Effector memory CD4-positive, alpha-beta T cell (primary cell): Measurements from ENCODE around the gene SLC2A4RG.

Experiments used
- DNase-seq, 3 donors: peaks; one replicate each; pipeline ENCODE4 v3.0.0-alpha.2; 2020
- H3K27ac ChIP-seq: 2 replicates; pipeline ENCODE4 v1.7.0; 2013; ENCODE audit warnings: mild to moderate bottlenecking, low read length, moderate library complexity; ENCODE audit not compliant: insufficient read depth, poor library complexity, severe bottlenecking
- H3K27me3 ChIP-seq: replicated peaks from 2 replicates; pipeline ENCODE4 v1.7.0; 2013; ENCODE audit warnings: mild to moderate bottlenecking, low read length; ENCODE audit not compliant: insufficient read depth, control insufficient read depth, poor library complexity, severe bottlenecking
- H3K36me3 ChIP-seq: 2 replicates; pipeline ENCODE4 v1.7.0; 2013; ENCODE audit warnings: mild to moderate bottlenecking, low read length, moderate library complexity; ENCODE audit not compliant: control insufficient read depth, insufficient read depth
- H3K4me1 ChIP-seq: 2 replicates; pipeline ENCODE4 v1.7.0; 2013; ENCODE audit warnings: low read length, mild to moderate bottlenecking; ENCODE audit not compliant: control insufficient read depth, insufficient read depth, poor library complexity, severe bottlenecking
- H3K4me3 ChIP-seq: 2 replicates; pipeline ENCODE4 v1.7.0; 2013; ENCODE audit warnings: low read length, low read depth, mild to moderate bottlenecking; ENCODE audit not compliant: insufficient read depth, poor library complexity, severe bottlenecking
- H3K9me3 ChIP-seq: 2 replicates; pipeline ENCODE4 v1.7.0; 2013; ENCODE audit warnings: mild to moderate bottlenecking, low read length, moderate library complexity; ENCODE audit not compliant: control insufficient read depth

The SLC2A4RG gene

DNA sequence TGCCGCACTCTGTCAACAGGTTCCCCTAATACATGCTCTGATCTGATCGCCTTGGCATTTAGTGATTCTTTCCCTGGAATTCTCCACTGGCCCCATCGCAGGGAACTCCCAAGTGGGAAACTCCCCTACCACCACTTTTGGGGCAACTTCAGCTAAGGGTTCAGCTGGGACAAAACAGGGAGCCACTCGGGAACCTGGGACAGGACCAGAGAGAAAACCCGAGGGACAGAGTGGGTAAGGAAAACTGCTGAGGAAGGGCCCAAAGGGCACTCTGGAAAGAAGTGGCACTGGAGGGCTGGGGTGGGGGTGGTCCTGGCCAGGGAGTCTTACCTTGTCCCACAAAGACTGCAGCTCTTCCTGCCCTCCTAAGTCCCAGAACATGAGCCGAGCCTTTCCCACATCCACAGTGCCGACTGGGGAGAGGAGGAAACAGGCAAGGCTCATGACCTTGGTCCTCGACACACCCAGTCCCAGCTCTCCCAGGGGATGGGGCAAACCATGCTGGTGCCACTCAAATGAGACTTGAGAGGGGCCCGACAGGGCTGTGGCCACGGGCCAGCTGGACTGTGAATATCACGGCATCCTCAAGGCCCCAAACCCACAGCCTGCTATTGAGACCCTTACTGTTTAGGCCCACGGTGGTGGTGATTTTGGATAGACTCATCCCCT, 33.4 kb upstream of the SLC2A4RG start:
- Histone ChIP-seq H3K27ac (peak overlapping the region; percentile 71), H3K4me3 (peak overlapping the region; percentile 65), H3K36me3 (peaks cover 35% of the 10 kb centered on the region), H3K27me3 (no peaks in the 10 kb centered on the region), H3K4me1 (peaks cover 43% of the 10 kb centered on the region), H3K9me3 (no peaks in the 10 kb centered on the region)
- DNase-seq: no peak

DNA sequence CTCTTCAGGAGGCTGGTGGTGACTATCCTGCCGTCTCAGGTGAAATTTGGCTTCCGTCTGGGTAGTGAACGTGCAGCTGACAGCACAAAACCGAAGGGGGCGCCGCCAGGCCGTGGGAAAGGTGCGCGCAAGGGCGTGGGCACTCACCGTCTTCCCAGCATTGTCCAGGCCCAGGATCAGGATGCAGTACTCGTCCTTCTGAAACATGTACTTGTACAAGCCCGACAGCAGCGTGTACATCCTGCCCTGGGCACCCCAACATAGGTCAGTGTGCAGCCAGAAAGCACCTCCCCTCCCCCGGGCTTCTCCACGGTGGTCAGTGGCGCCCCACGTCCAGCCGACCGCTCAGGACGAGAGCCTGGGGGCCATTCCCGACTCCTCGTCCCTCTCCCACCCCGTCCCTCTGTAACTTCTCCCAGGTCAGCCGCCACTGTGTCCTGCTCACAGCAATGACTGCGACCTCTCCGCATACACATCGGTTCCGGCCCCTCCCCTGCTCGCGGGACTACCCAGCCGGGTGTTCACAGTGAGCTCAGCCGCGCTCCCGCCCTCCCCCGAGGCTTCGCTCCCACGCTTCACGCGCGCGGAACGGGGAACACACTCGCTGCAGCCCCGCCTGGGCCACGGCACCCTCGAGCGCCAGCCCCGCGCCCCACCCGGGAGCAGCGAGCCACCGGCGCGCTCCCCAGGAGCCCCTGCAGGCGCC, 32.6 kb upstream of the SLC2A4RG start:
- Histone ChIP-seq H3K36me3 (peaks cover 42% of the 10 kb centered on the region), H3K27me3 (no peaks in the 10 kb centered on the region)

DNA sequence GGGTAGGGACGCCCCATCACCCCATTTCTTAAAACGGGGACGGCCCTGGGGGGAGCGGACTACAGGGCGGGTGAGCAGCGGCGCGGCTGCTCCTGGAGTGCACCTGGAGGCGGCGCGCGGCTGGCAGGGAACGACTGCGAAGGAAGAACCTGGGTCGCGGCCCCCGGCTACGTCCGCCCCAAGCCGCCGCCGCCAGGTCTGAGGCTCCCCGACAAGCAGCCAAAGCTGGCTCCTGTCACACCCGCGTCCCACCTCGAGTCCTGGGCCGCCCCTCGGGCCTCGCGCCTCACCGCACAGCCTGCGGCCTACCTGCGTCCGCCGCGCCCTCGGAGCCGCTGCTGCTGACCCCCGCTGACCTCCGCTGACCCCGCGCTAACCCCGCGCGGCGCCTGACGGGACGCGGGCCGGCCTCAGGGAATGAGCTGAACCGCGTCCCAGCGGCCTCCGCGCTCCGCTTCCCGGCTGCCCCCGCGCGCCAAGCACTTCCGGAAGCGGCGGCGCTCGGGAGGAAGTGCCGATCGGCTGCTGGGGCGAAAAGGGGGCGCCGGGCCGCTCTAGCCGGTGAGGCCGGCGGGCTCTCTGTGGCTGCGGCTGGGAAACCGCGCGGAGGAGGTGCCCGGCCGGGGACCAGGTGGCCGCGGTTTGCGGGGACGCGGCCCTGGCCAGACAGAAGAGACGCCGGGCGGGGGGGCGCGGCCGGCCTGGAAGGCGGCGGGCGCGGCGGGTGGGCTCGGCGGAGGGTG, 31.8 kb upstream of the SLC2A4RG start, which contains the start of the genes ARFRP1 and ZGPAT:
Gene ARFRP1 (minus strand): TSS at position 419 of the 743 bp plus-strand sequence. CDS start 885 bp downstream, outside the sequence.
Gene ZGPAT (plus strand): TSS at position 482 of the 743 bp plus-strand sequence. CDS start 542 bp downstream, outside the sequence.
- no peaks in the 10 kb centered on the region for H3K27me3 ChIP-seq
- H3K4me3 ChIP-seq: peak within 1 kb of the TSS; percentile 65
- H3K9me3 ChIP-seq: no peaks in the 10 kb centered on the region
- peaks cover 44% of the 10 kb centered on the region for H3K36me3 ChIP-seq
- H3K27ac ChIP-seq: peak within 1 kb of the TSS; percentile 71
- DNase-seq: peak; percentile 75 to 80 (median 78)
- peaks cover 32% of the 10 kb centered on the region for H3K4me1 ChIP-seq

More for the DNA sequence above, 32.6 kb upstream of the SLC2A4RG start:
- DNase-seq: peak; percentile 30 to 50 (median 38)
- Histone ChIP-seq H3K27ac (peak overlapping the region; percentile 71), H3K4me1 (peaks cover 34% of the 10 kb centered on the region), H3K9me3 (no peaks in the 10 kb centered on the region), H3K4me3 (peak overlapping the region; percentile 65)

DNA sequence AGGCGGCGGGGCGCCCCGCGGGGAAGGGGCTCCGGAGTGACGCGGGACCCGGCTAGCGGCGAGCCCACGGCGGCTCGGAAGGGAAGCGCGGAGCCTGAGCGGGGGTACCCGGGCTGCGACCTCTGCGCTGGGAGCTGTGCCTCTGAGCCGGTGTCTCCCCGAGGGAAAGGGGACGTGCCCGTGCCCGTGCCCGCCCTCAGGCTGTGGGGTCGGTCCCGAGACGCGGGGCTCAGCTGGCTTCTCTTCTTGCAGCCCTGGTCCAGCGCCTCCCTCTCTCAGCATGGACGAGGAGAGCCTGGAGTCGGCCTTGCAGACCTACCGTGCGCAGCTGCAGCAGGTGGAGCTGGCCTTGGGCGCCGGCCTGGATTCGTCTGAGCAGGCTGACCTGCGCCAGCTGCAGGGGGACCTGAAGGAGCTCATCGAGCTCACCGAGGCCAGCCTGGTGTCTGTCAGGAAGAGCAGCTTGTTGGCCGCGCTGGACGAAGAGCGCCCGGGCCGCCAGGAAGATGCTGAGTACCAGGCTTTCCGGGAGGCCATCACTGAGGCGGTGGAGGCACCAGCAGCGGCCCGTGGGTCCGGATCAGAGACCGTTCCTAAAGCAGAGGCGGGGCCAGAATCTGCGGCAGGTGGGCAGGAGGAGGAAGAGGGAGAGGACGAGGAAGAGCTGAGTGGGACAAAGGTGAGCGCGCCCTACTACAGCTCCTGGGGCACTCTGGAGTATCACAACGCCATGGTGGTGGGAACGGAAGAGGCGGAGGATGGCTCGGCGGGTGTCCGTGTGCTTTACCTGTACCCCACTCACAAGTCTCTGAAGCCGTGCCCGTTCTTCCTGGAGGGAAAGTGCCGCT, 31.1 kb upstream of the SLC2A4RG start:
- peaks cover 32% of the 10 kb centered on the region for H3K4me1 ChIP-seq
- H3K9me3 ChIP-seq: no peaks in the 10 kb centered on the region
- H3K27me3 ChIP-seq: no peaks in the 10 kb centered on the region
- DNase-seq: no peak
- H3K36me3 ChIP-seq: peaks cover 41% of the 10 kb centered on the region
- H3K27ac ChIP-seq: peak overlapping the region; percentile 71
- H3K4me3 ChIP-seq: peak overlapping the region; percentile 65

DNA sequence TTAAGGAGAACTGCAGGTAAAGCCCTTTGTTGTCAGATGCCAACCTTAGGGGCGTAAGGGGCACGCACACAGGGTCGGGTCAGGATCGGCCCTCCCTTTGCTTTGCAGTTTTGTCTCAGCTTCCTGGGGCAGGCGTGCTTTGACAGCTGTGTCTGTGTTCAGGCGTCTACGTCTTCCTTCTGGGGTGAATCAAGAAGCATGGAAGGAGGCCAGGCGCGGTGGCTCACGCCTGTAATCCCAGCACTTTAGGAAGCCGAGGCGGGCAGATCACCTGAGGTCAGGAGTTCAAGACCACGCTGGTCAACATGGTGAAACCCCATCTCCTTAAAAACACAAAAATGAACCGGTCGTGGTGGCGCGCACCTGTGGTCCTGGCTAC, 30.4 kb upstream of the SLC2A4RG start:
- Histone ChIP-seq H3K4me1 (peaks cover 32% of the 10 kb centered on the region), H3K9me3 (no peaks in the 10 kb centered on the region), H3K27ac (peak overlapping the region; percentile 71), H3K27me3 (no peaks in the 10 kb centered on the region), H3K36me3 (peaks cover 38% of the 10 kb centered on the region), H3K4me3 (peak overlapping the region; percentile 65)
- no peak for DNase-seq

DNA sequence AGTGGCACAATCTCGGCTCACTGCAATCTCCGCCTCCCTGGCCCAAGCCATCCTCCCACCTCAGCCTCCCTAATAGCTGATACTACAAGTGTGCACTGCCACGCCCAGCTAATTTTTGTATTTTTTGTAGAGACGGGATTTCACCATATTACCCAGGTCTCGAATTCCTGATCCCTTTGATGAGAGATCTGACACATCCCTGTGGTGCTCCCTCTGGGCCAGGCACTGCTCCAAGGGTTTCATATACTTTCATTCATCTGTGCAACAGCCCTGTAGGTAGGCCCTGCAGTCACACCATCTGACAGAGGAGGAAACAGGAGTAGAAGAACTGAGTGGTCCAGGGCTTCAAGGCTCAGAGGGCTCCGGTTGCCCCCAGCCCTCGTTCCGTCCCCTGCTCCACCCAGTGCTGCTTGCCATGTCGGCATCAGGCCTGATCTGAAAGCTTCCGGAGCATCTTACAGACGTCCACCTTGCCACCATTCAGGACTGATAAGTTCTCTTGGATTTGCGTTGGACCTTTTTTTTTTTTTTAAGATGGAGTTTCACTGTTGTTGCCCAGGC, 28.4 kb upstream of the SLC2A4RG start:
- H3K27ac ChIP-seq: no peak overlapping the region
- peaks cover 33% of the 10 kb centered on the region for H3K36me3 ChIP-seq
- H3K4me1 ChIP-seq: peaks cover 32% of the 10 kb centered on the region
- no peak for DNase-seq
- H3K4me3 ChIP-seq: no peak overlapping the region
- no peaks in the 10 kb centered on the region for H3K27me3 ChIP-seq
- peaks cover 6% of the 10 kb centered on the region for H3K9me3 ChIP-seq

DNA sequence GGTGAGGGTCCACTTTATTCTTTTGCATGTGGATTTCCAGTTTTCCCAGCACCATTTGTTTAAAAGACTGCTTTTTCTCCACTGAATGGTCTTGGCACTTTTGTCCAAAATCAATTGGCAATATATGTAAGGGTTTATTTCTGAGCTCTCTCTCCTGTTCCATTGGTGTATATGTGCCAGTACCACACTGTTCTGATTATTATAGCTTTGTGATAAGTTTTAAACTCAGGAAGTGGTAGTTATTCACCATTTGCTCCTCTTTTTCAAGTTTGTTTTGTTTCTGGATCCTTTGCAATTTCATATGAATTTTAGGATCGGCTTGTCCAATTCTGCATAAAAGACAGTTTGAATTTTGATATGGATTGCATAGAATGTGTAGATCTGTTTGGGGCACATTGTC, 27.4 kb upstream of the SLC2A4RG start:
- Histone ChIP-seq H3K27me3 (no peaks in the 10 kb centered on the region), H3K36me3 (peaks cover 31% of the 10 kb centered on the region)

DNA sequence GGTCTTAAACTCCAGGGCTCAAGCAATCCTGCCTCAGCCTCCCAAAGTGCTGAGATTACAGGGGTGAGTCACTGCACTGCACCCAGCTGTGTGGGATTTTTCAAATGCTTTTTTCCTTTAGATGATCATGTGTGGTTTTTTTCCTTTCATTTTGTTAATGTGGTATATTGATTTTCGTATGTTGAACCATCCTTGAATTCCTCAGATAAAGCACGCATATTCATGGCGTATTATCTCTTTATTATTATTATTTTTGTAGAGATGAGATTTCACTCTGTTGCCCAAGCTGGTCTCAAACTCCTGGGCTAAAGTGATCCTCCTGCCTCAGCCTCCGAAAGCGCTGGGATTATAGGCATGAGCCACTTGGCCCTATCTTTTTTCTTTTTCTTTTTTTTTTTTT, 24.7 kb upstream of the SLC2A4RG start:
- peaks cover 4% of the 10 kb centered on the region for H3K4me1 ChIP-seq
- no peak overlapping the region for H3K27ac ChIP-seq
- H3K9me3 ChIP-seq: peaks cover 6% of the 10 kb centered on the region
- no peaks in the 10 kb centered on the region for H3K27me3 ChIP-seq
- peaks cover 45% of the 10 kb centered on the region for H3K36me3 ChIP-seq
- no peak for DNase-seq
- H3K4me3 ChIP-seq: no peak overlapping the region

More for the DNA sequence above, 27.4 kb upstream of the SLC2A4RG start:
- Histone ChIP-seq H3K9me3 (peaks cover 6% of the 10 kb centered on the region), H3K4me1 (peaks cover 22% of the 10 kb centered on the region), H3K27ac (no peak overlapping the region), H3K4me3 (no peak overlapping the region)
- no peak for DNase-seq

DNA sequence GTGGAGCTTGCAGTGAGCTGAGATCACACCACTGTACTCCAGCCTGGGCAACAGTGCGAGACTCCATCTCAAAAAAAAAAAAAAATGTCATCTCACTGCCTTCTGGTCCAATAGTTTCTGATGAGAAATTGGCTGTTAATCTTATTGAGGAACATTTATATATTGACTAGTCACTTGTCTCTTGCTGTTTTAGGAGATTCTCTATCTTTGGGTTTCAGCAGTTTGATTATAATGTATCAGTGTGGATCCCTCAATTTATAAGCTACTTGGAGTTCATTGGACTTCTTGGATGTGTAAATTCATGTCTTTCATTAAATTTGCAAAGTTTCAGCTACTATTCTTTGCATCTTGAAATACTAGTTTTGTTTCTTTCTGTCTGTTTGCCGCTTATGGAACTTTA, 20.6 kb upstream of the SLC2A4RG start:
- peaks cover 35% of the 10 kb centered on the region for H3K36me3 ChIP-seq

More for the DNA sequence above, 20.6 kb upstream of the SLC2A4RG start:
- Histone ChIP-seq H3K4me1 (no peaks in the 10 kb centered on the region), H3K9me3 (peaks cover 6% of the 10 kb centered on the region), H3K27me3 (no peaks in the 10 kb centered on the region), H3K27ac (no peak overlapping the region), H3K4me3 (no peak overlapping the region)
- no peak for DNase-seq
